ENCODE measurements around the gene CTNND2.

Gene CTNND2

DNA sequence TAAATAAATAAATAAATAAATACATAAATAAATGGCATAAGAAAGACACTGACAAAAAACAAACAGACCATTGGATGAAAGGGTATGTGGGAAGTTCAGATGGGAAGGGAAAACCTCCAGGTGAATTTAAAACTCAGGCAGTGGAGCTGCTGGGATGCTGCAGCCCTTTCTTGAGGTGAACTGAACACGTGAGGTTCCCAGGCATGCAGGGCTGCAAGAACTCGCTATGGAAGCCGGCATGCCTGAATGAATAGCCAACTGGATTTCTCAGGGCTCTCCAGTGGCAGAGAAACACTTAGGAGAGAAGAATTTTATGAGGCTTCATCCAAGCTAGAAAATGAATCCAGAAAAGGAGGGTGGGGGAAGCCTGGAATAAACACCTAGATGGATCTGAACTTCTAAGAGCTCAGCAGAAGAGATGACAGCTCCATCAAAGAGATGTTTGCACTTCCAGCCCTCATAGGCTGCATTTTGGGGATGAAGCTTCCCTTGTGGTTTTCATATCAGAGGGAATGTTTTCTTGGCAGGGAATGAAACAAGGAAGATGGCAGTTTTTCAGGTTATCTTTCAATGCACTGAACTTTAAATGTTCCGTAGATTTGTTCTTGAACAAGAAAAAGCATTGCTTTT lies 919.0 kb downstream of the CTNND2 start:
- DNase-seq (ENCODE audit: low spot score): no peak

DNA sequence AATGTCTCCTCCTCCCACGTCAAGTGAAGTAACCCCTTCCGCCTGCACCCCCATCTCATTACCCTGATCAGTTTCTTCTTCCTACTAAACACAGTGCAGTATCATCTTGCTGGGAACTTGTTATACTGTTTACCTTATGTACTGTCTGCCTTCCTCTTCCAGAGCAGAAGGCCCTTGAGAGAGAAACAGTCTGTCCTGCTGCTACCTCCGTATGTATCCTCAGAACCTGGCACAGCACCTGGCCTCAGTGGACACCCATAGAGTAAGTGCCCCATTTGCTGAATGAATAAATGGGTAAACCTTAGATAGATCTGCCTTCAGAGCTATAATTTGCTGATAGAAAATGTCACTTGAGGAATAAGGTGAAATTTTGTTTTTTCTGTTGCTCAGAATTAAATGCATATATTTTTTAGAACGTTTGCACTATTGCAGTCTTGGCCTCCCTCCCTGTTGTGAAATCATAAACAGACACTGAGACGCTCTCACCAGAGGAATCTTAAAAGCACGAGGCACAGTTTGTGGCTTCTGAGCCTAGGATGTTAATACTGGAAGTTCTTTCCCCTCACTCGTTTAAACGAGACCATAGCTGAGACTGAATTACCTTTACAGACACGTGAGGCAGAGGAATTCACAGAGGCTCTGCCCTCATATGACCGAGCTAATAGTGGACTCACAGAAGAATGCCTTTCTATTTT lies 920.1 kb downstream of the CTNND2 start:
- no peak for DNase-seq (ENCODE audit: low spot score)

DNA sequence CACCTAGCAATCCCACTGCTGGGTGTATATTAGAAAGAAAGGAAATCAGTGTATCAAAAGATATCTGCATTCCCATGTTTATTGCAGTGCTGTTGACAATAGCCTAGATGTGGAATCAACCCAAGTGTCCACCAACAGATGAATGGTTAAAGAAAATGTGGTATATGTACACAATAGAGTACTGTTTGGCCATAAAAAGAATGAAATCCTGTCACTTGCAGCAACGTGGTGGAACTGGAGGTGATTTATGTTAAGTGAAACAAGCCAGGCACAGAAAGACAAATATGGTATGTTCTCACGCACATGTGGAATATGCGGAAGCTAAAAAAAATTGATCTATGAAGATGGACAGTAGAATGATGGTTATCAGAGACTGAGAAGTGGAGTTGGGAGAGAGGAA lies 921.6 kb downstream of the CTNND2 start:
- no peak for DNase-seq (ENCODE audit: low spot score)

DNA sequence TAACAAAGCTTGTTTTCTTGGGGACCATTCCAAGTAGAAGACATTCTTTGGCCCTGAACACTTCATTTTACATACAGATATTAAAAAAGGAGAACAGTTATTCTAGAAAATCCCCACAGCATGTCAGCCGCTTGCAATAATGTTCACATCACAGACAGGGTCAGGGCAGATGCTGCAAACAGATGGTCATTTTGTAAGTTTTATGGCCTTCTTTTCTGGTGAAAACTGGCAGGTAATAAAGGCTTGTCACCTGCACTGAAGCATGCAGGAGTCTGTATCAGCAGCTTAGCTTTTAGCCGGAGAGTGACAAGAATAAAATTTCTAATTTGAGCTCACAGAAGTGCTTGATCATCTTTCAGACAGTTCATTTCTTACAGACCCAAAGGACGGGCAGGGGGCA lies 922.3 kb downstream of the CTNND2 start:
- DNase-seq (ENCODE audit: low spot score): no peak

DNA sequence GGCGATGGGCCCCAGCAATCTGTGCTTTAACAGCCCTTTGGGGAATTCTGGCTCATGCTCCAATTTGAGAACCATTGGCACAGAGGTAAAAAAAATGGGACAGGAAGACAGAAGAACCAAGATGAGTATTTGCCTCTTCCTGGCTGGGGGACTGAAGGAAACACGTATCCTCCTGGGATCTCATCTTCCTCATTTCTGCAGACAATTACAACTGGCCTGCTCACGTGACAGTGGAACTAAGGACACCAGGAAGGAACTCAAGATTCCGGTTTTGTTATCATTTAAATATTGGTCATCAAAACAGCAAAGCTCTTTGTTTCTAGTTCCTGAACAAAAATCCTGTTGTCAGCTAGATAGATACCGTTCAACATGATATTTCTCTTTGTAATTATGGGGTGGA lies 927.2 kb downstream of the CTNND2 start:
- DNase-seq (ENCODE audit: low spot score): no peak

DNA sequence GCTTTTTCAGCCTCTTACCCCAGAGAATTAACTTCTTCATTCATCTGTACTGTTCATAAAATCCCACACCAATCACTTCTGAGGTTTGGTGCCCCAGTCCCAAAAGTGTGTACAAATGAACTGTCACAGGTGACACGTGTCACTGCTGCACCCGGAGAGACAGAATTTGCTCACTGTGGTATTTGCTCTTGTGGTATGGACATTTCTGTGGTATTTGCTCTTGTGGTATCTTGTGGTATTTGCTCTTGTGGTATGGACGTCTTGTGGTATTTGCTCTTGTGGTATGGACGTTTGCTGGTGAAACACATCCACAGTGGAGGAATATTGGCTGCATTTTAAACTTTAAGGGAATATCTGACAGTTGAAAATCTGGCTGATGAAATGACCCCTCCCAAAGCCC lies 928.3 kb downstream of the CTNND2 start:
- no peak for DNase-seq (ENCODE audit: low spot score)

DNA sequence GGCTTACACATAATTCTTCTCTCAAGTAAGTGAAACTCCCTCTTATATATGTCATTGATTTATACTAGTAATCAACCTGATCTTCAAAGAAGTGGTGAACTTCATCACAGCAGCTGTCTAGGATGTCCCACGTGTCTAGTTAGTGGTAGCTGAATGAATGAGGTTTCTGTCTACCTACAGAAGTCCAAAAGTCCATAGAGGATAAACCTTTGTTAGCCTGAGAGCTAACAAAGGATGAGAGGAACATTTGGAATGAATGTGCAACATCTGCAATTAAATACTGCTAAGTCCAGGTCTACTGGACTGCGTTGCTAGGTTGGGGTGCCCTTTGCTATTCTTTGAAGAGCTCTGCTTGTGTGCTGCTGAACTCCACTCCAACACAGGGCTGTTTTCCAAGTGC lies 929.4 kb downstream of the CTNND2 start:
- no peak for DNase-seq (ENCODE audit: low spot score)

DNA sequence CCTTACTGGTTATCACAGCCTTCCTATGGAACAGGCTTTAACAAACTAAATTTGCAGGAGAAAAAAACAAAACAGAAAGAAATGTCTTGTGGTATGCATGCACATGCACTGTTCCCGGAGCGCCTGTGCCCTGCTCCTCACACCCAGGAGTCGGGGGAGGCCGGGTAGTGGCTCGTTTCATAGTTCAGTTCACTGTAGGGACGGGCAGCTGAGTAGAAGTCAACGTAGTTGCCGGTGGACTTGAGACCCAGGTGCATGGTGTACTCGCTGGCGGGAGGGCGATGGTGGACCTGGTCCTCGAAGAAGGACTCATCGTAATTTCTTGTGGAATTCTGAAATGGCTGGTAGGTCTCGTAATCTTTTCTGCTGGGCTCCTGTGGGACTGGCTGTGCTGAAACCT lies 930.9 kb downstream of the CTNND2 start:
- DNase-seq (ENCODE audit: low spot score): no peak

DNA sequence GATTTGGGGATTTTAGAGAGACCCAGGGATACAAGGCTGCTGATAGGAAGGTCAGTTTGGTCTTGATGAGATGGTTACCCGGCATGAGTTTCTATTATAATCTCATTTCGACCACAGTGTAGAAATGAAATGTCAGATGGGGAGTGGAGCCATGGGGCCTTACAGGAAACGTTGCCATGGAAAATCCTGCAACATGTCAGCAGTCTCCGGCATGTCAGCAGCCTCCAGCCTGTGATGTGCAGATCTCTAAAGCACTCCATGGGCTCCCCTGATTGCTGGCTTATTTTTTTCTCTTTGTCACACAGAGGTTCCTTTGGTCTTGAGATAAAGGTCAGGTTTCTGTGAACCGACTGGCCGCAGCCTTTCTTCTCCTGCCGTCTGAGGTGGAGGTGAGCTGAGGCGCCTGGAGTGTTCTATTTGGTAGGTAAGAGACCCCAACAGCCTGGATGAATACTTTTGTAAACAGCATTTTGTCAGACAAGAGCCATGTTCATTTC lies 934.5 kb downstream of the CTNND2 start:
- no peak for DNase-seq (ENCODE audit: low spot score)

DNA sequence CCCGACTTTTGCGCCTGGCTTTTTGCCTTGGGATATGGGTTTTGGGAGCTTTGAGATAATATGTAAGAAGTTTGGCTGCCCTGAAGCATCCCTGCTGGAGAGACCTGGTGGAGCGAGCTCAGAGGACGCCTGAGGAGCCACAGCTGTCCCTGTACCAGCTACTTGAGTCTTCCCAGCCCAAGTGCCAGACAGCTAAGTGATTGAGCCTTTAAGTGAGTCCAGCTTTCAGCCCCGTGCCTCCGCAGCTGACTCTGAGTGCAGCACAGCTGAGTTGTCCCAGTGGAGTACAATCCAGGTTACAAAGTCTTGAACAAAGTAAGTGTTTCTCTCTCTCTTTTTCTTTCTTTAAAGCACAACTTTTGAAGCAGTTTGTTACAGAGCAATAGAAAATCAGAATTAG lies 939.4 kb downstream of the CTNND2 start:
- no peak for DNase-seq (ENCODE audit: low spot score)

DNA sequence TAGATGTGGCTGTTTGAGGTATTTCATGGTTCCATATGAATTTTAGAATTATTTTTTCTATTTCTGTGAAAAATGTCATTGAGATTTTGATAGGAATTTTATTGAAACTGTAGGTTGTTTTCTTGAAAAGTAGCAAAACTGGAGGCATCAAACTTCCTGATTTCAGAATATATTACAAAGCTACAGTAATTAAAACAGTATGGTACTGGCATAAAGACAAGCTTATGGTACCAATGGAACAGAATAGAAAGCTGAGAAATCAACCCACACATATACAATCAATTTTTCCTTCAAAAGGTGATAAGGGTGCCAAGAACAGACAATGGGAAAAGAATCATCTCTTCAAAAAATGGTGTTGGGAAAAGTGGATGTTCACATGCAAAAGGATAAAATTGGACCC lies 945.5 kb downstream of the CTNND2 start:
- no peak for DNase-seq (ENCODE audit: low spot score)

DNA sequence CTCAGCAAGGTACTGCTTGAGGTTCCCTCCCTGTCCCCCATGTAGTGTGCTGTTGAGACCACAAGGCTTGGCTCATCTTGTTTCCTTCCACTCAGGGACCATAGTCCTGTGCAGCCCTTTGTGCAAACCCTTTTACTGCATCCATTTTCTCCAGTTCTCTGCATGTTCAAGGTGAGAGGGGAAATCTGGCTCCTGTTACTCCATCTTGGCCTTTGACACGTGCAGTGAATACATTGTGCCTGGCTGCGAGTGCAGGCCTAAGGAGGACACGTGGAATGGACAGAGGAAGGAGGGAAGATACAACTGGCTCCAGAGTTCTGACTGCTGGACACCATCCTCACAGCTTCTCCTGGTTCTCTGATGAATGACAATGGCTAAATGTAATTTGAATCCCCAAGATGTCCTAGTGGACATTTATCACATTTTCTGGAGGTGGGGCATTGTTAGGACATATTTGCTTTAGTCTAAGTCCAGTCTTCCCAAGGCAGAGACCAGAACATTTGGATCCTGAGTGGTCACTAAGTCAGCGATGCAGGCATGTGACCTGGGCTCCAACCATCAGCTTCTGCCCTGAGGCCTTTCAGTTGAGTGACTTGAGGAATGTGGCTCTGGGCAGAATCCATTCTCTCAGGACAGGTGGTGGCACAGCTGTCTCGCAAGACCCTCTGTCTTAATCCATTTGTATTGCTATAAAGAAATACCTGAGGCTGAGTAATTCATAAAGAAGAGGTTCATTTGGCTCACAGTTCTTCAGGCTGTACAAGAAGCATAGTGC lies 954.2 kb downstream of the CTNND2 start:
- DNase-seq (ENCODE audit: low spot score): no peak

DNA sequence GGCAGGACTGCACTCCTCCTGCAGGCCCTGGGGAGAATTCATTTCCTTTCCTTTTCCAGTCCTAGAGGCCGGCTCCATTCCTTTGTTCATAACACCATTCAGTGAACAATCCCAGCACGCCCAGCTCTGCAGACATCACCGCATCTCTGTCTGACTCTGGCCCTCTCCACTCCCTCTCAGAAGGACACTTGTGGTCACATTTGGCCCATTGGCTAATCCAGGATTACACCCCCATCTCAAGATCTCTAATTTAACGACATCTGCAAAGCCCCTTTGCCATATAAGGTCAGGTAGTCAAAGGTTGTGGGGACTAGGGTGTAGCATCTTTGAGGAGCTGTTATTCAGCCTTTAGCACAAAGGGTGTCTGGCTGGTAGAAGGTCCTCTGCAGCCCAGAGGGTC lies 958.2 kb downstream of the CTNND2 start:
- DNase-seq (ENCODE audit: low spot score): no peak

DNA sequence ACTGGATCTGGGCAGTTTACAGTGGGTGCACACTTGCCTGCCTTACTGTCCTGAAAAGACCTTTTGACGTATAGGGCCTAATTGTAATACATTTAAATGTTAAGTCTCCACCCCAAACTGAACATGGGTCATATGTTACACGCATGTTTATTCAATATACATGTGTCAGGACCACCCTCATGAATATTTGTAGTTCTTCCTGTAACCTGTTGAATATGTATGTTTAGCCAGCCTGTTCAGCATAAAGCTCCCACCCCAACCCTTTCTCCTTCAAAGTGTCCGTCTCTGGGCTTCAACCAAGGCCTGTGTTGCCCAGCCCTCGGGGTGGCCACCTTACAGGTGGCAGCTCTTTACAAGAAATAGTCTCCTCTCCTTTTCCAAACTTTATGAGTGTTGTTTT lies 962.3 kb downstream of the CTNND2 start:
- no peak for DNase-seq (ENCODE audit: low spot score)

DNA sequence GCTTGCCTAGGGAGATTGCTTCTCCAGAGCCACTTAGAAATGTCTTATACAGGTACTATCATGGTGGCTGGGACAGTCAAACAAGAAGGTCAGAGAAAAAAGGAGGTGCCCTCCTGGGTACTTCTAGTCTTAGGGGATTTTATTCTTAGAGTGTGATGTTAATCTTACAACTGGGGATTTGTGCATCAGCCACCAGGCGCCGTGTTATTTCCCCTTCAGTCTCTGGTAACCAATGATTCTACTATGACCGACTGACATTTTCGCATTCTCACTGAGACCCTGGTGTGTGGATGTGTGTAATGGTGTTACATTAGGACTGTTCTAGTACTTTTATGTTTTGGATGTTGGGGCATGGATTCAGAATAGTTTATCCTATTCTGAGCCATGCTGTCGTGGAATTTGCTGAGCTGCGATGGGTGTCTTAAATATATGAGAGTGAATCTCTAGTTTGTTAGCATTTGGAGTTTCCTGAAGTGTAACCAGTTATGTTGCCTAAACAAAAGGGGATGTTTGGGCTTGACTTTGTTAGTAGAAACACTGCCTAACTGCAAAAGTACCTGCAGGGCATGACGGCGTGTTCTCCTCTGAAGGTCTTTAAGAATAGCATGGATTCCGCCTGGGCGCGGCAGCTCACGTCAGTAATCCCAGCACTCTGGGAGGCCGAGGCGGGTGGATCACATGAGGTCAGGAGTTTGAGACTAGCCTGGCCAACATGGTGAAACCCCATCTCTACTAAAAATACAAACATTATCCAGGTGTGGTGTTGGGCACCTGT lies 968.0 kb downstream of the CTNND2 start:
- no peak for DNase-seq (ENCODE audit: low spot score)

DNA sequence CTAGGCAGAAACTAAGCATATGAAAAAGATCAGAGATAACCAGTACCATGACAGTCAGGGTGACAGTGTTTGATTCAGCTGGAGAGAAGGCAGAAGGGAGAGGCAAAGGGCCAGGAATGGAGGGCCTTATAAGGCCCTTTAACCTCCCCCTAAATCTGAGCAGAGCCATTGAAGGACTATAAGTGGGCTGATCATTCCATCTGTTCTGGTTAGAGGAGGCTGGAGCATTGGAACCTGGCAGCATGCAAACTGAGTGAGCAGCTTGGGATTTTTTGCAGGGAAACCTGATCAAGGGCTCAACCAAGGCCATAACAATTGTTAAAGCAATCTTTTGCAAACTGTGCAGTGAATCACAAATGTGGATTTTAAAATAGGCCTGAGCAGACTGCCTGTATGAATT lies 968.7 kb downstream of the CTNND2 start:
- DNase-seq (ENCODE audit: low spot score): no peak

DNA sequence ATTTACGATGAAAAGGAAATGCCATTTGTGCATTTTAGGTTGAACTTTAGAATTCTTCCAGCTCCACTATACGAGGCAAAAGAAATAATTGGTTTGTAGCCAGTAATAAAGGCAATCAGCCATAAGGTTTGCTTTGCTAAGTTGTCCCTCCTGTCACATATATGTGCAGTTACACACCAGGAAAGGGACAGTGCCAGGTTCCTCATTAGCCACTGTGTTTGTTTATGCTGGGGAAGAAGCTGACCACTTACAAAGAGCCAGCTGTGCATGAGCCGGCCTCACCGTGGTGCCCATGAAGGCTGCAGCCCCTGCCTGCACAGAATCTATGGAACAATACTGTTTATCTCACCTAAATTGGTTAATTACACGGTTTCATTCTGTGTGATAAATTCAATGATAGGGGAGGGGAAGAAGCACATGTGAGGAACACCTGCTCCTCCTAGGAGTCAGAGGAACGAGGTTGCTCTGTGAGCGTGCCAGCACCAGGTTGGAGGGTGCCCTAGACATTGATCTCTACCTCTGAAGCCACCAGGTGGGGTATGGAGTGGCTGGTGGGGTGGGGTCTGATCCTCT lies 969.4 kb downstream of the CTNND2 start:
- no peak for DNase-seq (ENCODE audit: low spot score)

DNA sequence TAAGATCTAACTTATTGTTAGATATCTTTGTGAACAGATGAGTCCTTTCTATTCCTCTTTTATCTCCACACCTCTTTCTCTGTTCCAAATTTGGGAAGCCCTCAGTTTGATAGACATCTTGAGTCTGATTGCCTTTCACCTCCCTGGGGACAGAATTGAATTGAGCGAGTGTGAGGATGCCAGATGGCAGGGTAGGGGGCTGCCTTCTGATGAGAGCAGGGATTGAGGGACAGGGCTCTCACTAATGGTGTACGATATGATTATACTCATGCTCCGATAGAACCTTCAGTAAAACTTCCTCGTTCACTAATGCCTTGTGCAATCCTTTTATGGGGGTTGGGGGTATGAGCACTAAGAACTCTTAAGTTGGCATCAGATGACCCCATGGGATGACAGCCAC lies 971.1 kb downstream of the CTNND2 start:
- no peak for DNase-seq (ENCODE audit: low spot score)

DNA sequence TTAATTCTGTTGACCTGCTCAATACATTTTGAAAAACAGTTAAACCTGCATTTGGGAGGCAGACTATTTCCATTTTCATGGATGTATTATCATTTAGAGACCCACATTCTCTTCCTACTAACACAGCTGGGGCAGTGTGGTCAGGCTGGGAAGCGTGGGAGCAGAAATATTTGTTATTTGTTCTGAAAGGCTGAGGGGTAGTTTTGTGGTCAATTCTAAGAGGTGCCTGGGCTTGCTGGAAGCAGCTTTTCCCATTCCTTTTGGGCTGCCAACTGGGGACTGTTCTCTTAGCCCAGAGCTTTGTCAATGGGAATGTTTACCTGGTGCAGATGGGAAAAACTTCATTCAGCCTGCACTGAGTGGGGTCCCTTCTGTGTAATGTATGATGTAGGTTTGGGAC lies 971.8 kb downstream of the CTNND2 start:
- no peak for DNase-seq (ENCODE audit: low spot score)

DNA sequence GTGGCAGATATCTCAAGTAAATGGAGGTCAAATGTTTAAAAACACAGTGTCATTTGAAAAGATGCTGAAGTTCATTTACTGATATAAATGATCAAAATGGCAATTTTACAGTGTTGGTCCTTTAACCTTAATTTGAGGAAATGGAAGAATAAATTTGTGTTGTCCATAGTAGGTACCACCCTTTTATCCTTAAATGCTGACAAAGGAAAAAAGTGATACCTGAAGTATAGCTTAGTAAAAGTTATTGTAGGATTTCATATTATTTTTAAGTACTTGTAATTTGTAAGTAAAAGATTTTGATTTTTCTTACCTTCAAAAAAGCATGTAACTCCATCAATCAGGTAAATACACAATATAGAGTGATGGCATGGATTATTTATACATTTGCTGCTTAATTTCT lies 976.6 kb downstream of the CTNND2 start:
- no peak for DNase-seq (ENCODE audit: low spot score)

DNA sequence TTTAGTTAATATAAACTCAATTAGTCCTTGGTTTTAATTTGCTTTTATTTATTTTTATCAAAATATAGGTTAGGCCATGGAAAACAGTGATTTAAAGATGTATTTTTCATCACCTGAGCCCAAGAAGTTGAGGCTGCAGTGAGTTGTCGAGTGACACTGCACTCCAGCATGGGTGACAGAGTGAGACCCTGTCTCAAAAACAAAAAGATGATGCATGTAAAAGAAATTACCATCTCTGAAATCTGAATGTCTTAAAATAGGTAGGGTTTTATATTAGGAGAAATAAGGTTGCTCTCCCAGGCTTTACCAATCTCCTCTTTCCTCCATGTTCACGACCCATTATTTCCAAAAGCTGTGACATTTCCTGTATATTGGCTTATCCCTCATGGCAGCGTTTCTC lies 980.9 kb downstream of the CTNND2 start:
- DNase-seq (ENCODE audit: low spot score): no peak

Data from left forelimb (tissue), 1 donor.